ENCODE results near the gene ZNF646.

DNA sequence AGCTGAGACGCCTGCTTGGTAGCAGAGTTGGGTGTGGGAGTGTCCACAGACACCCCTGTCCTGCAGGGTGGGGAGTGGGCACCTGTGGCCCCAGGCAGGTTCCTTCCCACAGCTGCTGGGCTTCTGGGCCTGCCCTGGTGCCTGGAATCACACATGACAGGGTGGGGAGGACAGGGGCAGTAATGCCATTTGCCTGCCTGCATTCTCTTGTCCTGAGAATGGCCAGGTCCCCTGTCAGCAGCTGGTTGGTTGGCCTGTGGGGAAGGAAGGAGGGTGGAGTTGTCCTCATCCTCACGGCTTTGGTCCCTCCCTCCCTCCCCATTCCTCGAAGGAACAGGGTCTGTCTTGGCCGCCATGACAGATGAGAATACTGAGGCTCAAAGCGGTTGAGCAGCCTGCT is 9.3 kb downstream of the ZNF646 start:
- TF ChIP-seq CTCF (IDR thresholded peaks at IDR 0.05; ENCODE audit: low read depth, low read length, missing input control) (no peak), RAD21 (IDR thresholded peaks at IDR 0.05) (no peak), TAF1 (conservative IDR thresholded peaks at IDR 0.05) (no peak)
- TF ChIP-seq, protein P1, sequence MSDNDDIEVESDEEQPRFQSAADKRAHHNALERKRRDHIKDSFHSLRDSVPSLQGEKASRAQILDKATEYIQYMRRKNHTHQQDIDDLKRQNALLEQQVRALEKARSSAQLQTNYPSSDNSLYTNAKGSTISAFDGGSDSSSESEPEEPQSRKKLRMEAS (IDR thresholded peaks at IDR 0.05): no peak
- TF ChIP-seq, protein P2, sequence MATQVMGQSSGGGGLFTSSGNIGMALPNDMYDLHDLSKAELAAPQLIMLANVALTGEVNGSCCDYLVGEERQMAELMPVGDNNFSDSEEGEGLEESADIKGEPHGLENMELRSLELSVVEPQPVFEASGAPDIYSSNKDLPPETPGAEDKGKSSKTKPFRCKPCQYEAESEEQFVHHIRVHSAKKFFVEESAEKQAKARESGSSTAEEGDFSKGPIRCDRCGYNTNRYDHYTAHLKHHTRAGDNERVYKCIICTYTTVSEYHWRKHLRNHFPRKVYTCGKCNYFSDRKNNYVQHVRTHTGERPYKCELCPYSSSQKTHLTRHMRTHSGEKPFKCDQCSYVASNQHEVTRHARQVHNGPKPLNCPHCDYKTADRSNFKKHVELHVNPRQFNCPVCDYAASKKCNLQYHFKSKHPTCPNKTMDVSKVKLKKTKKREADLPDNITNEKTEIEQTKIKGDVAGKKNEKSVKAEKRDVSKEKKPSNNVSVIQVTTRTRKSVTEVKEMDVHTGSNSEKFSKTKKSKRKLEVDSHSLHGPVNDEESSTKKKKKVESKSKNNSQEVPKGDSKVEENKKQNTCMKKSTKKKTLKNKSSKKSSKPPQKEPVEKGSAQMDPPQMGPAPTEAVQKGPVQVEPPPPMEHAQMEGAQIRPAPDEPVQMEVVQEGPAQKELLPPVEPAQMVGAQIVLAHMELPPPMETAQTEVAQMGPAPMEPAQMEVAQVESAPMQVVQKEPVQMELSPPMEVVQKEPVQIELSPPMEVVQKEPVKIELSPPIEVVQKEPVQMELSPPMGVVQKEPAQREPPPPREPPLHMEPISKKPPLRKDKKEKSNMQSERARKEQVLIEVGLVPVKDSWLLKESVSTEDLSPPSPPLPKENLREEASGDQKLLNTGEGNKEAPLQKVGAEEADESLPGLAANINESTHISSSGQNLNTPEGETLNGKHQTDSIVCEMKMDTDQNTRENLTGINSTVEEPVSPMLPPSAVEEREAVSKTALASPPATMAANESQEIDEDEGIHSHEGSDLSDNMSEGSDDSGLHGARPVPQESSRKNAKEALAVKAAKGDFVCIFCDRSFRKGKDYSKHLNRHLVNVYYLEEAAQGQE (IDR thresholded peaks at IDR 0.05): no peak

All from liver (tissue), 3 donors.